GM18526 (cell line): ENCODE results near the gene UCN3.

Source experiments
- POLR2A ChIP-seq: IDR thresholded peaks from 3 replicates; pipeline ENCODE4 v1.6.1; 2011; ENCODE audit not compliant: insufficient read length; ENCODE audit errors: extremely low read depth

UCN3 gene, protein sequence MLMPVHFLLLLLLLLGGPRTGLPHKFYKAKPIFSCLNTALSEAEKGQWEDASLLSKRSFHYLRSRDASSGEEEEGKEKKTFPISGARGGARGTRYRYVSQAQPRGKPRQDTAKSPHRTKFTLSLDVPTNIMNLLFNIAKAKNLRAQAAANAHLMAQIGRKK

GRCh38 chr10:5364890-5365338 is at the start of gene UCN3:
UCN3 (plus strand) TSS chr10:5364966; CDS start chr10:5373721, 8,755 bp downstream.
- no peak for TF ChIP-seq POLR2A

- no peak for TF ChIP-seq POLR2A
These were observed 47.1 kb upstream of the UCN3 start for GRCh38 chr10:5317547-5318107.

- no peak for TF ChIP-seq POLR2A
These were observed 46.6 kb upstream of the UCN3 start for GRCh38 chr10:5318148-5318547.

- no peak for TF ChIP-seq POLR2A
These were observed 44.9 kb upstream of the UCN3 start for GRCh38 chr10:5319863-5320262.

GRCh38 chr10:5321273-5321672 is 43.5 kb upstream of the UCN3 start:
- TF ChIP-seq POLR2A: no peak

GRCh38 chr10:5323446-5323845 is 41.3 kb upstream of the UCN3 start:
- TF ChIP-seq POLR2A: no peak

DNA sequence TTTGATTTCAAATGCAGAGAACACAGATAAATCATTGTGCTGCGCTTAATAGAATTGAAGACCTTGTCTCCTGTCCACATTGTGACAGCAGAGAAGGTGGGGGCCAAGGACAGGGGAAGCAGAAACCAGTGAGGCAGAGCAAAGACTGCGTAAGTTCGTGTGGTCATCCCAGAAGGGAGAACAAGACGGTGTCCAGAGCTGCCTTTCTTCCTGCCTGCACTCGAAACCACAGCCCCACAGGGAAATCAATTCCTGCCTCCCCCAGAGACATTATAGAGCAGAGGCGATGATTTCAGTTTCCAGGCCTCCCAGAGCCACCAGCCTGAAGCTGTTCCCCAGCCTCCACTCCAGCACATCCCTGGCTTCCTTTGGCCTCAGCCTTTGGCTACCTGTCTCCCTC is 39.7 kb upstream of the UCN3 start:
- TF ChIP-seq POLR2A: no peak

- TF ChIP-seq POLR2A: no peak
These were observed 30.4 kb upstream of the UCN3 start for GRCh38 chr10:5334196-5334880.

- TF ChIP-seq POLR2A: no peak
These were observed 26.8 kb upstream of the UCN3 start for GRCh38 chr10:5338010-5338409.

DNA sequence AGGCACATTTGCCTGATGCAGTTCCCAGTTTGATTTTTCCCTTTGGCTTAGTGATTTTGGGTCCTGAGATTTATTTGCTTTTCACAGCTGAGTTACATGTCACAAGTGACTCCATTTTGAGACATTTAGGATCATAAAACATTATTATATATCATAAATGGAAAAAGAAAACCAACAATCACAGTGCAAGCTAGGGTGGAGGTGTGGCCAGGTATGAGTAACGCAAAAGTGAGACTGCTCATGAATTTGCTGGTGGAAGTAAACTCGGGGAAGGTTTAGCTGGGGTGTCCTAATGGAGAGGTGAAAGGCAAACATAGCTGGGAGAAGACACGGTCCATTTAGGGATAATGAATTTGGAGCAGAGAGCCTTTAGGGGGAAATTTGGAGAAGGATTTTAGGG is 21.7 kb upstream of the UCN3 start:
- TF ChIP-seq POLR2A: no peak

DNA sequence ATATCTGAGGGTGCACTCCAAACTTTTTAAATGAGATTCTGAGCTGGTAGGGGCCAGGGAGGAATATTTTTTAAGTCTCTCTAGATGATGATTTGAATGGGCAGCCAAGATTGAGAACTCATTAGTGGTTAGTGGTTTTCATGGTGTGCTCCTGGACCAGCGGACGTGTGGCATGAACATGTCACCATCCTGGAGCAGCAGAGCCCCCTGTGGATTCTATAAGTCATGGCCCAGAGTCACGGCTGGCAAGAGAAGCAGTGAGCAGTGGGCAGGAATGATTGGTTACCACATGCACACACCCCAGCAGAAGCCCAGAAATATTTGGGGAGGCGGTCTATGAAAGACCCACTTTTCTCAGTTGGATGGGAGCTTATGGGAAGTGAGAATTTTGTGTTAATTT is 21.2 kb upstream of the UCN3 start:
- no peak for TF ChIP-seq POLR2A

DNA sequence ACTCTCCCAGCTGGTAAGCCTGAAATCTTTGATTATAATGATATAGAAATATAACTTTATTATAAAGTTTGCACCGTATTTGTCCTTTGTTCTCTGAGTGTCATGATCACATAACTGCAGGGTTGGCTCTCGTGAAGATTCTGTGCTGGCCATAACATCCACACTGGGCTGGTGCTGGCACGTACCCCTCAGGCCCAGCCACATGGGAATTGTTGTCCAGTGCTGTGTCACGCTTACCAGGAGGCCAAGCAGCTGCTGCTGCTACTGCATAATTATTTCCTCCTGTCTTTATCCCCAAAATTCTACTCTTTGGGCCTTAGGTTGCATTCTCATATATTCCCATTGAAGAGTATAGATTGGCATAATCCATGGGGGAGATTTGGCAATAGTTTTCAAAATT is 20.8 kb upstream of the UCN3 start:
- TF ChIP-seq POLR2A: no peak

DNA sequence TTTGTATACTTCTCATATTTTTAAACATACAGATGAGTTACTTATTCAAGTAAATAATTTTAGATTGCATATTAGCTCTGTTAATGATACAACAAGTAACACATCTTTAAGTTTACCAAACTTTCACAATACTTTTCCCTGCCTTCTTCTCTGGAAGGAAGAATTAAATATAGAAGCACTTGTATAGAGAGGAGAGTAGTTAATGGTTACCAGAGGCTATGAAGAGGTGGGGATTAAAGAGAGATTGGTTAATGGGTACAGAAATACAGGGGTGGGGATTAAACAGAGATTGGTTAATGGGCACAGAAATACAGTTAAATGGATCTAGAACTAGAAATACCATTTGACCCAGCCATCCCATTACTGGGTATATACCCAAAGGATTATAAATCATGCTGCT is 20.0 kb upstream of the UCN3 start:
- no peak for TF ChIP-seq POLR2A

GRCh38 chr10:5346881-5347280 is 17.9 kb upstream of the UCN3 start:
- no peak for TF ChIP-seq POLR2A

- no peak for TF ChIP-seq POLR2A
These were observed 15.4 kb upstream of the UCN3 start for GRCh38 chr10:5349362-5349761.

GRCh38 chr10:5354068-5354467 is 10.7 kb upstream of the UCN3 start:
- TF ChIP-seq POLR2A: no peak
